ENCODE measurements around the gene BCAR1.
"Not testable (repeated sequence)": the region's sequence is repeated elsewhere in the genome, so short reads cannot be mapped to it uniquely, and the experiment has no call there.

BCAR1 gene

DNA sequence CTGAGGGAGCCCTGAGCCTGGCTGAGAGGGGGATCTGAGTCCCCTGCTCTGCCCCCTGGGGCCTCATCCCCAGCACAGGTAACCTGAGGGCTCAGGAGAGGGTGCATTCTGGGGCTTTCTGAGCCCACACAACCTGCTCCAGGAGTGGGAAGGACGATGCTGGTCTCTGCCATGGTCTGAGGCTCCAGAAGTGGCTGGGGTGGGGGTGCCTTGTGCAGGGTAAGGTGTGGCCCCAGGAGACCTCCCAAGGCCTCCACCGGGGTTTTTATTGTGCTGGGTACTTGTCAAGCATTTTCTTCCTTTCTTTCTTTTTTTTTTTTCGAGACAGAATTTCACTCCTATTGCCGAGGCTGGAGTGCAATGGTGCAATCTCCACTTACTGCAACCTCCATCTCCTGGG is 32.3 kb downstream of the BCAR1 start:
- no peak for DNase-seq

DNA sequence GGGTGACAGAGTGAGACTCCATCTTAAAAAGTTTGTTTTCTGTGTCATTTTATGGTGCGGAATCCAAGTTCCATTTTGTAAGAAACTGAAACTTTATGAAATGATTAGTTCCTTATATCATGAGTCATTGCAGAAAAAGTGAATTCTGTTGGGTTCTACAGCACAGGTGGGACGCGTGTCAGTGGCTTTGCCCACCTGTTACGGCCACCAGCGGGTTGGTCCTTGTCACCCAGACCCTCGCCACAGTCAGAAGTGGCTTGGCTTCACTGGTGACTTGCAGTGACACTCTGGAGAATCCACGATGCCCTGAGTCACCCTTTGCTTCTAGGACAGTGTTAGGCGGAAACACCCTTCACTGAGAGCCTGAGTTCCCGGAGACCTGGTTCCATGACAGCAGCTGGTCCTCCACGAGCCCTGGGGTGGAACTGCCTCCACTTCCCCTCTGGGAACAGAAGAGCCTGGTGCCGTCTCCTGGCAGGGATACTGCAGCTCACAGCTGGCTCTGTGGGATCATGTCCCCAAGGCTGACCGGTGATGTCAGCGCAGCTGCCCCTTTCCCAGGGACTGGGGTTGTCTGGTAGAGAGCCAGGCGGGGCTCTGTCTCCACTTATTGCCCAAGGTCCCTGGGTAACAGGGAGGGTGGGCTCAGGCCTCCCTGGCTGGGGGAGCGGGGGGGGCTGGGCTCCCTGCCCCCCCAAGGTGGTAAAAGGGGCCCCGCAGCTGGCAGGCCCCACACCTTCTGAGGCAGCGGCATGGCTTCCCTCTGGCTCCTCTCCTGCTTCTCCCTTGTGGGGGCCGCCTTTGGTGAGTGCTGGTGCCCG is 33.0 kb downstream of the BCAR1 start, which contains the start of gene CTRB1:
Gene CTRB1 (plus strand): TSS at position 733 of the 821 bp plus-strand sequence. CDS start 20 bp downstream, at position 753.
- DNase-seq = no peak

DNA sequence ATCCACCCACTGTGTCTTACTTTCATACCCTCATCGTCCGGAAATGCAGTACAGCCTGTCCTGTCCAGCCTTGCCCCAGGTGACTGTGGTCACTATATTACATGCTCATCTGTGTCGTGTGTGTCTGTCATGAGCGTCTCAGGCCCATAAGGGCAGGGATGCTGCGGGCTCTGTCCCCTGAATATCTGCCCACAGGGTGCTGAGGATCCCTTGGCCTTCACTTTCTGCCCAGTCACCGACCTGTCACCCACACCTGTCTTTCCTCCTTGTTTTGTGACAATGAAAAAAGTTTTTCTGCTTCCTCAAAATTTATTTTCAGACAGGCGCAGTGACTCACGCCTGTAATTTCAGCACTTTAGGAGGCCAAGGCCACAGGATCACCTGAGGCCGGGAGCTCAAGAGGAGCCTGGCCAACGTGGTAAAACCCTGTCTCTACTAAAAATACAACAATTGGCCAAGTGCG is 34.0 kb downstream of the BCAR1 start:
- no peak for DNase-seq

DNA sequence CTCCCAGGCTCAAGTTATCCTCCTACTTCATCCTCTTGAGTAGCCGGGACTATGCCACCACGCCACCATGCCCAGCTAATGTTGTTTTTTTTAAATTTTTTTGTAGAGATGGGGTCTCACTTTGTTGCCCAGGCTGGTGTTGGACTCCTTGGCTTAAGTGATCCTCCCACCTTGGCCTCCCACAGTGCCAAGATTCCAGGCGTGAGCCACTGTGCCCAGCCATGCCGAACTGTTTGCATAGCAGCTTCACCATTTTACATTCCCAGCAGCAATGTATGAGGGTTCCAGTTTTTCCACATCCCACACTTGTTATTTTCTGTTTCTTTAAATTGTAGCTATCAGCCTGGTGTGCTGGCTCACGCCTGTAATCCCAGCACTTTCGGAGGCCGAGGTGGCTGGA is 34.8 kb downstream of the BCAR1 start:
- no peak for DNase-seq

DNA sequence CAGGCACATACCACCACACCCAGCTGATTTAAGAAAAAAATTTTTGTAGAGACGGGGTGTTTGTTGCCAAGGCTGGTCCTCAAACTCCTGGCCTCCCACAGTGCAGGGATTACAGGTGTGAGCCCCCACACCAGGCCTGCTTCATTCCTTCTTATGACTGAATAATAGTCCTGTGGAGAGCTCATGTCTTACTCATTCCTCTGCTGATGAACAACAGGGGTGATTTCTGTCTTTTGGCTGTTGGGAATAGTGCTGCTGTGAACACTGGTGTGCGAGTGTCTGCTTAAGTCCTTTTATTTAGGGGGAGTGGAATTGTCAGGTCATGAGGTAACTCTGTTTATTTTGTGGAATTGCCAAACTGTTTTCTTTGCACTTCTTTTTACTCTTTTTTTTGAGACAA is 35.3 kb downstream of the BCAR1 start:
- no peak for DNase-seq

DNA sequence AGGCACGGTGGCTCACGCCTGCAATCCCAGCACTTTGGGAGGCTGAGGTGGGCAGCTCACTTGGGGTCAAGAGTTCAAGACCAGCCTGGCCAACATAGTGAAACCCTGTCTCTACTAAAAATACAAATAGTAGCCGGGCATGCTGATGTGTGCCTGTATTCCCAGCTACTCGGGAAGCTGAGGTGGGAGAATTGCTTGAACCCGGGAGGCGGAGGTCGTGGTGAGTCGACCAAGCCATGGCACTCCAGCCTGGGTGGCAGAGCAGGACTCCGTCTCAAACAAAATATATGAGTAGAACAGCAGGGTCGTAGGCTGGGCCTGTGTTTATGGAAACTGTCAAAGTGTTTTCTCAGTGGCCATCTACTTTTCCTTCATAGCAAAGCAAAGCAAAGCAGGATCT is 40.1 kb downstream of the BCAR1 start:
- not testable (repeated sequence) for DNase-seq

DNA sequence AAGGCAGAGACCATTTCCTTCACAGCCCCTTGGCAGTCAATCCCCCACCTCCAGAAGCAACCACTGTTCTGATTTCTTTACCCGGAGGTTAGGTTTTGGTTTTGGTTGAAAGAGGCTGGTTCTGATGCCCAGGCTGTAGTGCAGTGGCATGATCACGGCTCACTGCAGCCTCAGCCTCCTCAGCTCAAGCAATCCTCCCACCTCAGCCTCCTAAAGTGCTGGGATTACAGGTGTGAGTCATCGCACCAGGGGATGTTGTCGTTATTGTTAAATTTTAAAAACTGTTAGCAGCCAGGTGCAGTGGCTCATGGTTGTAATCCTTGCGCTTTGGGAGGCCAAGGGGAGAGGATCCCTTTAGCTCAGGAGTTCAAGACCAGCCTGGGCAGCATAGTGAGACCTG is 41.5 kb downstream of the BCAR1 start:
- no peak for DNase-seq

DNA sequence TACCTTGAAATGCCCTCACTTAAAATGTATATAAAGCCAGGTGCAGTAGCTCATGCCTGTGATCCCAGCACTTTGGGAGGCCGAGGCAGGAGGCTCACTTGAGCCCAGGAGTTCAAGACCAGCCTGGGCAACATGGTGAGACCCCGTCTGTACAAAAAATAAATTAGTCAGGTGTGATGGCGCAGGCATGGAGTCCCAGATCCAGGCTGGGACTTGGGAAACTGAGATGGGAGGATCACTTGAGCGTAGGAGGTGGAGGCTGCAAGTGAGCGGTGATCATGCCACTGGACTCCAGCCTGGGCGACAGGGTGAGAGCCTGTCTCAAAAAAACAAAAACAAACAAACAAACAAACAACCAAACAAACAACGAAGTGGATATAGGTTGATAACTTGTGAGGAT is 41.9 kb downstream of the BCAR1 start:
- DNase-seq = not testable (repeated sequence)

DNA sequence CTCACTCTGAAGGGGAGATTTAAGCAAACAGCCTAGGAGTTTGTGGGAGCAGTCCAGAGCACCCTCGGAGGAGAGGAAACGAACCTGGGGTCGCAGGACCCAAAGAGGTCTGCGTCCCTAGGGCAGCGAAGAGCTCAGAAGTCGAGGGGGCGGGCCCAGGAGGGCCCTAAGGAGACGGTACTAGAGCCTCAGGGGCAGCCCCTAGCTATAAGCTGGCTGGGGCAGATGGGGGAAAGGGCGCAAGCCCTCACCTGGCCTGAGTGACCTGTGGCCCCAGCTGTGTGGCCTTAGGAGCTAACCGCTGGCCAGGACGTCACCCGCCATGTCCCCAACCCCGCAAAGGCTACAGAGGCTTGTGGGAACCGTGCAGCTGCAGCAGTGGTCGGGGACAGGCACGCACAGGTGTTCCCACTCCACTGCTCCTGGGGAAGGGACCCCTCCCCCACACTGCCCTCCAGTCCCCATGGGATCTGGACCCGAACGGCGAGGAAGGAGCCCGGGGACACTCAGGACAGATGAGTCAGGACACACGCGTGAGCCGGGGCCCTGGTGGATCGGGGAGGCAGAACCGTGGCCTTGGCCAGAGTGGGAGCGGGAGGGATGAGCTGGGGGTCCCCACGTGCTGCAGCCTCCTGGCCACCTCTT is 42.4 kb downstream of the BCAR1 start:
- DNase-seq = no peak

DNA sequence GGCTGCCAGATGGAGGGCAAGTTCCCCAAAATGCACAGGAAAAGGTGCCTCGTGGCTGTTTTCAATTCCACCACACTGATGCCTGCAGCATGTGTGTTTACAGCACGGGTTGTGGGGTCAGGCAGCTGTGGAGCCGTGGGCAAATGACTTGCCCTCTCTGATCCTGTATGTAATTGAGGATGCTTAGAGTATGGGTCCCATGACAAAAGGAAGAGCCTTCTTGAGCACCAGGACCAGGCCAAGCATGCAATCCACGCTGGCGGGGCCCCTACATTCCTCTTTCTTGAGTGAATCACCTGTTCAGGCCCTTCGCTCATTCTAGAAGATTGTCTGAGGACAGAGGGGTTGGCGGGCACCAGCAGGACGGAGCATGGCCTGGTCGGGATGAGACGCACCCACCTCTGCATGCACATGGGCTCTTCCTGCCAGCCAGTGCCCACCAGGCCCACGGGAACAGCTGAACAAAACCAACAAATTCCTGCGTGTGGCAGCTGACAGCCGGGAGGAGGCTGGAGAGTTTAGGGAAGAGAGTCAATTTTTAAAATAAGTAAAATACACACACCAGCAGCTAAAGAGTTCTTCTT is 43.1 kb downstream of the BCAR1 start:
- no peak for DNase-seq

DNA sequence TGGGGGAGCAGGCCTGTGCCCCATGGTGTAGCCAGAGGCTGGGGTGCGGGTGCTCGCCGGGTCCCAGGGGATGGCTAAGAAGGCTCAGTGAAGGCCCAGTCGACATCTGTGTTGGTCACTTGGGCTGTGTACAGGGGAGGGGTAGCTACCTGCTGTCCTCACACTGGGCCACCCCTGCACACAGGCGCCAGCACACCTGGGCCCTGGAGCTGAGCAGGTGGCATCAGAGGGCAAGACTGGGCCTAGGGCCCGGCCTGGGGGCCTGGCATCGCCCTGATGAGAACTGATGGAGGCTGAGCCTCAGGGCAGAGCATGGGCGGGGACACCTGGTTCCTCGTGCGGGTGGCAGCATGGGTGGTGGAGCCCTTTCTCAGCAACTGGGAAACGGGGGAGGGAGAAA is 43.6 kb downstream of the BCAR1 start:
- no peak for DNase-seq

DNA sequence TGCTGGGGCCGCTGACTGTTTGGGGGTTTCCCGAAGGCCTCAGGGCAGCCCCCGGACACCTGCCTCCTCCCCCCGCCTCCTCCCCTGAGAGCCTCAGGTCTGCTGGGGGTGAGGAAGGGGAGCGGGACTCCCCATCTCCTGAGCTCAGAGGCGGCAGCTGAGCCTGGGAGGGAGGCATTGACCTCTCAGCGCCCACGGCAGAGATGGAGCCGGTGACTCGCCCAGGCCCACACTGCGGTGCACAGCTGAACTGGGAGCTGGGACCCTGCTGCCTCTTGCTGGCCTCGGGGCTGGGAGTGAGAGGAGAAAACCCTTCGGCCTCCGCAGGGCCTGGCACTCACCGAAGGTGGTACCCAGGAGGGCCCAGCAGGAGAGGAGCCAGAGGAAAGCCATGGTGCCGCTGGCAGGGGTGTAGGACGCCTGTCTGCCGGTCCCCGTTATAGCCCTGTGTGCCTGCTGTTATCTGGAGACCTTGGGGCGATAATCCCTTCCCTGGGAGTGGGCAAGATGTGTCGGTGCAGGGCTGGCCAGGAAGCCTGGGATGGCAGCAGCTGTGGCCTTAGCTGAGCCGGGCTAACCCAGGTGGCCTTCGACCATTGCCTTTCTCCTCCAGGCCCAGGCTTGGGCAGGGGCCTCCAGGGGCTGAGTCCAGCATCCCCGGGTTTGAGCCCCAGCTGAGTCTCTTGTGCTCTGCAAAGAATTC is 44.5 kb downstream of the BCAR1 start, which contains the start of gene CTRB2:
Gene CTRB2 (minus strand): TSS at position 413 of the 703 bp plus-strand sequence. CDS start 20 bp downstream, at position 393.
- DNase-seq = no peak

DNA sequence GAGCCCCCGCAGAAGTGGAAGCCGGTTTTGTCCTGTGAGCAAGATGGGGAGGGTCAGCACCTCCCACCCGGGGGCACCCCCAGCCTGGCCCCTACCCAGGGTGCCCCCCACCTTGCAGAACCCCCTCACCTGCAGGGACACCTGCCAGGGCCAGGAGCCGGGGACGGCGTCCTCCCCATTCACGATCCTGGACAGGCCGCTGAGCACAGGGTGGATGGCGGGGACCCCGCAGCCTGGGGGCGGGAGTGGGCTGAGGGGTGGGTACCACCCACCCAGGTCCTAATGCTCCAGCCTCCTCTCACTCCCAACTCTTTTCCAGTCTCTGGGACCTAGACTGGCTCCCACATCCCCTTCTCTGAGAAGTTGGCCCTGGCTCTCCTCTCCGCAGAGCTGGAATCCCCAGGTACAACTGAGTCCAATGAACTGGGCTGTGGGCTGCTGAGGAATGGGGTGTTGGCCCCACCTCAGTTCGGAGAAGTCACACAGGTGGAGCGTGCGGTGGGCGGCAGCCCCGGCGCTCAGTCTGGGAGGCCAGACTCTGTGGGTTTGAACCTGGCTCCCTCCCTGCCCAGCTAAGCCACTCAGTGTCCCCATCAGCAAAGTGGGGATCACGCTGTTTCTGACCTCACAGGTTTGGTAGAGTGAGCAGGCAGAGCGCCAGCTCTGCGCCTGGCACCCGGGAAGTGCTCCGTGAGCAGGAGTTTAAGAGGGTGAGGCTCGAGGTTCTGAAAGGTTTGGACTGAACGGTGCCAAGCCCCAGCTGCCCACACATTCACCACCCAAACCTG is 45.3 kb downstream of the BCAR1 start:
- not testable (repeated sequence) for DNase-seq

DNA sequence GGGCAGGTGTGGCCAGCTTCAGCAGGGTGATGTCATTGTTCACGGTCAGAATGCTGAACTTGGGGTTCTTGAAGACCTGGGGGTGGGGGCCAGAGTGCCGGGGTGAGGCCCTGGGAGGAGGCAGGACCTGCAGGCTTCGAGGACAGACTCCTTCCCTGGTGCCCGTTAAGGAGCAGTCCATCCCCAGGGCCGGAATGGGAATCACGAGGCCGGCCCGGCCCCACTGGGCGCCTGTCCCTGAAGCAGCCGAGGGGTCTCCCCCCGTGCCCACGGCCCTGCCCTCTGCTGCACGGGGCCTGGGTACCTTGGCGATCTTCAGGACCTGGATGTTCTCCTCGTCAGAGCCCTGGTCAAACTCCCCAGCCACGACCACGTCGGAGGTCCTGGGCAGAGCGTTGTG is 46.0 kb downstream of the BCAR1 start:
- not testable (repeated sequence) for DNase-seq

DNA sequence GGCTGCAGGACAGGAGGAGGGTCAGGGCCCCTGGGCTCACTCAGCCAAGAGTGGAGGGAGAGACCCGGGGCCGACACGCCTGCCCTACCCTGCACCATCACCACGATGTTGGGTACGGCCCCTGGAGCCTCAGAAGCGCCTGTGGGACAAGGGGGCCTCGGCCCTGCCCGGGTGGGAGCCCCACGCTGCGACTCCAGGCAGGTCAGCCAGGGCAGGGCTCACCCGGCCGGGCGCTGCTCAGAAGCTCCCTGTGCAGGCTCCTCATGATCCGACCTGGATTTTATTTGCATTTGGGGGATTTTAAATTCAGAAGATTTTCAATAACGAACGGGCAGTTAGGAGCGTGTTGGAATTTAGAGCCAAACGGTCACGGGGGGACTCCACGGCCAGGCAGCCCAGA is 46.5 kb downstream of the BCAR1 start:
- not testable (repeated sequence) for DNase-seq

DNA sequence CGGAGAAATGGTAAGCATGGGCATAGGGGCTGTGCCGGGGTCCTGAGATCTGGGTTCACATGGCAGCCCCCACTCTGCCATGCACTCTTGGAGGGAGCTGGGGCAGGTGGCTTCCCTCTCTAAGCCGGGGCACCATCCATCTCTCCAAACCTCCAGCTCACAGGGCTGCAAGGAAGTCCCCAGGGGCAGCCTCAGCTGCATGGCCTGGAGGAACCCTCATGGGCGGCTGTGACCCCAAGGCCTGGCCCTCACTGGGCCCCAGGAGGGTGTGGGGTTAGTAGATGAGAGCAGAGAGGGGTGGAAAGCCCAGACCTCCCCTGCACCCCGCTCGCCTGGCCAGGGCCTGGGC is 47.0 kb downstream of the BCAR1 start:
- no peak for DNase-seq

DNA sequence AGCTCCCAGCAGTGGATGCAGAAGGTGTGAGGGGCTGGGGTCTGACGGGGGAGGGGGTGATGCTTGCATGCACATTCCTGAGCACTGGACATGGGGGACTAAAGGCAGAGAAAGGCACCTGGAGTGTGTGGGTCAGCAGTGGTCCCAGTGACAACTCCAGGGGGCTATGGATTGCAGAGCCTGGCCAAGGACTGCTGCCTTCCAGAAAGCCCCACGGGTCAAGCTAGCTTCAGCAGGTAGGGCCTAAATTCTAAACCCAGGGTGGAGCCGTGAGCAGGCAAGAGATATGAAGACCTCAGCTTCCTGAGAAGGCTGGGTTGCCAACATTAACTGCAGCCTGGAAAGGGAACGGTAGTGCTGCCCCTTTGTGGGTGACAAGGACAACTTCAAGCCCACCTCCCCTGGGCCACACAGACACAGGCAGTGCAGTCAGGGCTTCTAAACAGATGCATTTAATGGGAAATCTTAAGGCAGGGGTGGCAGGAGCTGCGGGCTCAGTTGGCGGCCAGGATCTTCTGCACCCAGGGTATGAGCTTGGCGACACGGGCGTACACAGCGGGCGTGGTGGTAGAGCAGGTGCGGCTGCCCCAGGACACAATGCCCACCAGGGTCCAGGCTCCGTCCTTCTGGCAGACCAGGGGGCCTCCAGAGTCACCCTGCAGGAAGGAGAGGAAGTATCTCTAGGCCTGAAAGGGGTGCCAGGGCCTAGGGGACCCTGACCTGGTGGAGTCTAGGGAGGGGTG is 47.6 kb downstream of the BCAR1 start:
- DNase-seq = no peak

DNA sequence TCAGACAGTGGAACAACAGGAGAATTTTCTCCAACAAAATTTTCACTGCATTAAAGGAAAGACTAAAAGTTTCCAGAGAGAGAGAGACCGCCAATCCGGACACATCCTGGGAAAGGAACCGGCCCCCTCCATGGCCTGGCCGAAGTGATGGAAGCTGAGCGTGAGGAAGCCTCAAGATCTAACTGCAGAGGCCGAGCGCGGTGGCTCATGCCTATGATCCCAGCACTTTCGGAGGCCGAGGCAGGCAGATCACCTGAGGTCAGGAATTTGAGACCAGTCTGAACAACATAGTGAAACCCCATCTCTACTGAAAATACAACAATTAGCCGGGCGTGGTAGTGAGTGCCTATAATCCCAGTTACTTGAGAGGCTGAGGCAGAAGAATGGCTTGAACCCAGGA is 48.3 kb downstream of the BCAR1 start:
- DNase-seq = no peak

DNA sequence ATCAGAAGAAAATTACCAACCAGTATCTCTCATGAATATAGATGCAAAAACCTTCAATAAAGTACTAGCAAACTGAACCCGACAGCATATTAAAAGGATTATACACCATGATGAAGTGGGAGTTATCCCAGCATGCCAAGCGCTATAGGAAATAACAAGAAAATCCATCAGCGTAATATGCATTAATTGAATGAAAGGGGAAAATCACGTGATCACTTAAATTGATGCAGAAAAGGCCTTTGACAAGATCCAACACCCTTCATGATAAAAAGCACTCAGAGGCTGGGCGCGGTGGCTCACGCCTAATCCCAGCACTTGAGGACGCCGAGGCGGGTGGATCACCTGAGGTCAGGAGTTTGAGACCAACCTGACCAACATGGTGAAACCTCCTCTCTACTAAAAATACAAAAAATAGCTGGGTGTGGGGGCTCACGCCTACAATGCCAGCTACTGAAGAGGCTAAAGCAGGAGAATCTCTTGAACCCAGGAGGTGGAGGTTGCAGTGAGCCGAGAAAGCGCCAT is 49.3 kb downstream of the BCAR1 start:
- no peak for DNase-seq

DNA sequence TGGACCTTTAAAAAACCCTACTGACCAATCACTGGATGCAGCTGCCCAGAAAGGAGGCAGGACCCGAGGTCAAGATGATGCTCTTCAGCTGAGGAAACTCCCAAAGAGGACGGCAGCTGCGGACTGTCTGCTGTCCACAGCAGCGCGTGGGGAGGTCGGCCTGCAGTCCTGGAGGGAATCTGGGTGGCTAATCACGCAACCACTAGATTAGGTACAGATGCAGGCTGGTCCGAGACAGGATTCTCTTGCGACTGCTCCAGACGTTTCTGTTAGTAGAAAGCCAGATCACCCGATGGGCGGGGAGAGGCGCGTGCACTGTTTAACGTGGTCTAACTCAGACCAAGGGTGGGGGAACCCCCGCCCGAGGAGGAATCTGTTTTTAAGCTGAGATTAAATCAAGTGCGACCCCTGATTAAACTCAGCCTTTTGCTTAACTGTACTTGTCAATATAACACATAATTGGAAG is 53.3 kb downstream of the BCAR1 start:
- DNase-seq = no peak

DNA sequence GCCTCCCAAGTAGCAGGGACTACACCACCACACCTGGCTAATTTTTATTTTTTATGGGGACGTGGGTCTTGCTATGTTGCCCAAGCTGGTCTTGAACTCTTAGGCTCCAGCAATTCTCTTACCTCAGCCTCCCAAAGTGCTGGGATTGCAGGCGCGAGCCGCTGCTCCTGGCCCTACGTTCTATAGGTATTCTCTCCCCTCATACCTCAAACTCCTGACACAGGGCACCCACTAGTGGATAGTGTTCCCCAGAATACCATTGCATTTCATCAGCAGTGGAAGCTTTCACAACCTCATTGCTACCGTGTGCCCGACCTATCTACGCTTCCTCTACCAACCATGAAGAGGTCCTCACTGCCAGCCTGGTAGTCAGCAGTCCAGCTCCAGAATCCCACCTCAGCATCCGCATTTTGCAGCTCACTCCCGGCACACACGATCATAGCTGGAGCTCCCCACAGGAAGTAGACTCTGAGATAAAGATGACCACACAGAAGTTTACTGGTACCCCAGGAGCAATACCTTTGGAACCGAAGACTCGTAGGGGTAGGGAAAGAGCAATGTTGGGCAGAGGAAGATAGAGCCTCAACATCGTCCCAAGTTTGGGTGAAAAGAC is 53.8 kb downstream of the BCAR1 start:
- no peak for DNase-seq

Data from activated CD4-positive, alpha-beta T cell treated with anti-CD3 and anti-CD28 coated beads, Interleukin-2, amount 50 U/mL, for 16 hours (primary cell).